Measurements from ENCODE around the gene PPP6C. TPM values are rescaled to one million over a fixed set of nuclear protein-coding genes. Genes with fewer than 3 reads are reported as not detected.
"Not testable (repeated sequence)": the region's sequence is repeated elsewhere in the genome, so short reads cannot be mapped to it uniquely, and the experiment has no call there.

PPP6C gene
- polyA plus RNA-seq (ENCODE audit: insufficient read length in 3 of 3), result 10 to 100 TPM; 53.1 to 64.8 (median 54.4) TPM
- long read RNA-seq, donor 1, full-length matches to known transcripts, result 13 of 28 reads
- long read RNA-seq, donor 1, partial matches to known transcripts, result 15 of 28 reads
- long read RNA-seq, donor 1, other reads (novel, unspliced or antisense), result 0 of 28 reads
- long read RNA-seq, donor 2, full-length matches to known transcripts, result 17 of 17 reads
- long read RNA-seq, donor 2, partial matches to known transcripts, result 0 of 17 reads
- long read RNA-seq, donor 2, other reads (novel, unspliced or antisense), result 0 of 17 reads
- long read RNA-seq, donor 3, full-length matches to known transcripts, result 29 of 29 reads
- long read RNA-seq, donor 3, partial matches to known transcripts, result 0 of 29 reads
- long read RNA-seq, donor 3, other reads (novel, unspliced or antisense), result 0 of 29 reads
- long read RNA-seq, donor 4, full-length matches to known transcripts, result 14 of 14 reads
- long read RNA-seq, donor 4, partial matches to known transcripts, result 0 of 14 reads
- long read RNA-seq, donor 4, other reads (novel, unspliced or antisense), result 0 of 14 reads
- long read RNA-seq, donor 5, result 0 reads
- long read RNA-seq, donor 6, full-length matches to known transcripts, result 14 of 14 reads
- long read RNA-seq, donor 6, partial matches to known transcripts, result 0 of 14 reads
- long read RNA-seq, donor 6, other reads (novel, unspliced or antisense), result 0 of 14 reads
- long read RNA-seq, donor 7, full-length matches to known transcripts, result 8 of 30 reads
- long read RNA-seq, donor 7, partial matches to known transcripts, result 15 of 30 reads
- long read RNA-seq, donor 7, other reads (novel, unspliced or antisense), result 7 of 30 reads
- long read RNA-seq, donor 8, full-length matches to known transcripts, result 23 of 102 reads
- long read RNA-seq, donor 8, partial matches to known transcripts, result 73 of 102 reads
- long read RNA-seq, donor 8, other reads (novel, unspliced or antisense), result 6 of 102 reads
- long read RNA-seq, donor 9, full-length matches to known transcripts, result 18 of 18 reads
- long read RNA-seq, donor 9, partial matches to known transcripts, result 0 of 18 reads
- long read RNA-seq, donor 9, other reads (novel, unspliced or antisense), result 0 of 18 reads
- long read RNA-seq, donor 10, full-length matches to known transcripts, result 19 of 19 reads
- long read RNA-seq, donor 10, partial matches to known transcripts, result 0 of 19 reads
- long read RNA-seq, donor 10, other reads (novel, unspliced or antisense), result 0 of 19 reads
- long read RNA-seq, donor 11, full-length matches to known transcripts, result 14 of 14 reads
- long read RNA-seq, donor 11, partial matches to known transcripts, result 0 of 14 reads
- long read RNA-seq, donor 11, other reads (novel, unspliced or antisense), result 0 of 14 reads
- long read RNA-seq, donor 12, full-length matches to known transcripts, result 6 of 6 reads
- long read RNA-seq, donor 12, partial matches to known transcripts, result 0 of 6 reads
- long read RNA-seq, donor 12, other reads (novel, unspliced or antisense), result 0 of 6 reads
- long read RNA-seq, donor 13, result 0 reads
- long read RNA-seq, donor 14, full-length matches to known transcripts, result 18 of 53 reads
- long read RNA-seq, donor 14, partial matches to known transcripts, result 35 of 53 reads
- long read RNA-seq, donor 14, other reads (novel, unspliced or antisense), result 0 of 53 reads
- long read RNA-seq, donor 15, full-length matches to known transcripts, result 10 of 10 reads
- long read RNA-seq, donor 15, partial matches to known transcripts, result 0 of 10 reads
- long read RNA-seq, donor 15, other reads (novel, unspliced or antisense), result 0 of 10 reads
- long read RNA-seq, donor 16, full-length matches to known transcripts, result 46 of 46 reads
- long read RNA-seq, donor 16, partial matches to known transcripts, result 0 of 46 reads
- long read RNA-seq, donor 16, other reads (novel, unspliced or antisense), result 0 of 46 reads

DNA sequence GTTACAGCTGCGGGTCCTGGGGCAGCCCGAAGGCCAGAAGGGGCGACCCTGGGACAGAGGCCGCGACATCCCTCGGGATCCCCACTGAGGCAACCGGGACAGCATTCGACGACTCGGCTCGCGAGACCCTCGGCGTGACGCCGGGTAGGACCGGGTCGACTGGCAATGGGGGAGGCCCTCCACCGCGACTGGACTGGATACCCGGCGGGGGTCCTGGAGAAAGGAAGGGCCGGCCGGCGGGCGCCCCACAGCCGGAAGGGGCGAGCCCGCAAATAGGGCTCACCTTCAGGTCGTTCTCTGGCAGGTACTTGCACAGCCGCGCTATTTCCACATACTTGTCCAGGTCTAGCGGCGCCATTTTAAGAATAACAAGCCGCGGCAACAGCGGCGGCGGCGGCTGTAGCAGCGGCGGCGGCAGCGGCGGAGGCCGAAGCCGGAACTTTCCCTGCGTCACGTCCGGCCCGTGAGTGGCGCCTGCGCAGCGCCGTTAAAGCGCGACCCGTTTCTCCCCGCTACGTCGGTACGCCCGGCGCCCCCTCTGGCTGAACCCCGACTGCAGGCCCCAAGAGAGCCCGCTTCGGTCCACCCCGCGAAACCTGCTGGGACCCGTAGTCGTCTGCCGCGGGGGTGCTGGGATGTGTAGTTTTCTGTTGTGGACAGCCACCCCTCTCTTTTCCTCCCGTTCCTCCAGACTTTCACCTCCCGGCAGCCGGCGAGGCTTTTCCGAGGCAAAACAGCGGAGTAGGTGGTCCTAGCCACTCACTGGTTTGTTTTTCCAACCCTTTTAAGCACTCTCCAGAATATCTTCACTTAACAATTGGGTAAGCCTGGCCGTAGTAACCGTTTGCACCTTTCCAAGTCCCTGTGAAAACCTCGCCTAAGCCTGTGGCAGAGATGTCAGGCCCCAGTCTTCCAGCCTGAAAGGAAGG lies at the start of gene PPP6C:
Gene PPP6C (minus strand): TSS at position 443 of the 929 bp plus-strand sequence. CDS start 85 bp downstream, at position 358.
- DNase-seq (ENCODE audit: extremely low read depth in 1 of 11, low read depth in 9 of 11, low spot score in 4 of 11), result peak; percentile 84 to 96 (median 94)

DNA sequence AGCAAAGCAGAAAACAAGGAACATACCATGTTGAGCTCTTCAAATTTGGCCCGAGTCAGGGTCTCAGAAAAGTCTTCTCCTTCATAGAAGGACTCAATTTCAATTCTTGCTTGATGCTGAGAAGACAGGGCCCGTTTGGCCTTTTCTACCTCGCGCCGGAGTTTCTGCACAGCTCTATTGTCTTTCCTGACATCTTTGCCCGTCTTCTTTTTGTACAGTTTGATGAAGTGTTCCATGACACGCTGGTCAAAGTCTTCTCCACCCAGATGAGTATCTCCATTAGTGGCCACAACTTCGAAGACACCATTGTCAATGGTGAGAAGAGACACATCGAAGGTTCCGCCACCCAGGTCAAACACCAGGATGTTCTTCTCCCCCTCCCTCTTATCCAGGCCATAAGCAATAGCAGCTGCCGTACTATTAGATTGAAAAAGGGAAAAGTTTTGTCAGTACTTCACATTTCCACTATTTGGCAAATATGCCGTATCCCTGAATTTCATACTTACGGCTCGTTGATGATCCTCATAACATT lies 49.4 kb upstream of the PPP6C start:
- no peak for DNase-seq (ENCODE audit: extremely low read depth in 1 of 11, low read depth in 9 of 11, low spot score in 4 of 11)

DNA sequence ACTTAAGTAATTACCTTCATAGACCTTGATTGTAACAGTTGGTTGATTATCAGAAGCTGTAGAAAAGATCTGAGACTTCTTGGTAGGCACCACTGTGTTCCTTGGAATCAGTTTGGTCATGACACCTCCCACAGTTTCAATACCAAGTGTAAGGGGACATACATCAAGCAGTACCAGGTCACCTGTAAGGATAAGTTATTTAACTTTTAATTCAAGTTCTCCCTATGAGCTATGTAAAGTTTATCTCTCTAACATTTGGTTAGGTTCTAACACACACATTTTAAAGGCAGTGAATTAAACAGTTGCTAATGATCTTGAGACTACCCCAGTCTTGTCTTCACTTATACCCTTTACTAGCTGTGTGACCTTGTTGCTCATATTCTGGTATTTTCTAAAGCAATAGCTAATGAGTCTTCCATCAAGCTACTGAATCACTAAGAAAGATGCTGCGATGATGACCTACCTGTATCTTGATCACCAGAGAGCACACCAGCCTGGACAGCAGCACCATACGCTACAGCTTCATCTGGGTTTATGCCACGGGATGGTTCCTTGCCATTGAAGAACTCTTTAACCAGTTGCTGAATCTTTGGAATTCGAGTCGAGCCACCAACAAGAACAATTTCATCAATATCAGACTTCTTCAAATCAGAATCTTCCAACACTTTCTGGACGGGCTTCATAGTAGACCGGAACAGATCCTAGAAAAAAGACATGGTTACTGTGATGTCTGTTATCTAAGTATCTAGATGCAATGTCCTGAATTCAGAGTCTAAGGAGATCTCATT lies 48.7 kb upstream of the PPP6C start:
- DNase-seq (ENCODE audit: extremely low read depth in 1 of 11, low read depth in 9 of 11, low spot score in 4 of 11), result no peak

DNA sequence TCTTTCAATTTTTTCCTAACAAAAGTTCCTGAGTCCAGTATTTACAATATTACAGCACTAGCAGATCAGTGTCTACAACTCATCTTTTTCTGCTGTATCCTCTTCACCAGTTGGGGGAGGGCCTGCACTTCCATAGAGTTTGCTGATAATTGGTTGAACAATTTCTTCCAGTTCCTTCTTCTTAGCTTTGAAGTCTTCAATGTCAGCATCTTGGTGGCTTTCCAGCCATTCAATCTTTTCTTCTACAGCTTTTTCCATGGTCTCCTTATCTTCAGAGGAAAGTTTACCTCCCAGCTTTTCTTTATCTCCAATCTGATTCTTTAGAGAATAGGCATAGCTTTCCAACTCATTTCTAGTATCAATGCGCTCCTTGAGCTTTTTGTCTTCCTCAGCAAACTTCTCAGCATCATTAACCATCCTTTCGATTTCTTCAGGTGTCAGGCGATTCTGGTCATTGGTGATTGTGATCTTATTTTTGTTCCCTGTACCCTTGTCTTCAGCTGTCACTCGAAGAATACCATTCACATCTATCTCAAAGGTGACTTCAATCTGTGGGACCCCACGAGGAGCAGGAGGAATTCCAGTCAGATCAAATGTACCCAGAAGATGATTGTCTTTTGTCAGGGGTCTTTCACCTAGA lies 47.0 kb upstream of the PPP6C start:
- DNase-seq (ENCODE audit: extremely low read depth in 1 of 11, low read depth in 9 of 11, low spot score in 4 of 11), result not testable (repeated sequence)

DNA sequence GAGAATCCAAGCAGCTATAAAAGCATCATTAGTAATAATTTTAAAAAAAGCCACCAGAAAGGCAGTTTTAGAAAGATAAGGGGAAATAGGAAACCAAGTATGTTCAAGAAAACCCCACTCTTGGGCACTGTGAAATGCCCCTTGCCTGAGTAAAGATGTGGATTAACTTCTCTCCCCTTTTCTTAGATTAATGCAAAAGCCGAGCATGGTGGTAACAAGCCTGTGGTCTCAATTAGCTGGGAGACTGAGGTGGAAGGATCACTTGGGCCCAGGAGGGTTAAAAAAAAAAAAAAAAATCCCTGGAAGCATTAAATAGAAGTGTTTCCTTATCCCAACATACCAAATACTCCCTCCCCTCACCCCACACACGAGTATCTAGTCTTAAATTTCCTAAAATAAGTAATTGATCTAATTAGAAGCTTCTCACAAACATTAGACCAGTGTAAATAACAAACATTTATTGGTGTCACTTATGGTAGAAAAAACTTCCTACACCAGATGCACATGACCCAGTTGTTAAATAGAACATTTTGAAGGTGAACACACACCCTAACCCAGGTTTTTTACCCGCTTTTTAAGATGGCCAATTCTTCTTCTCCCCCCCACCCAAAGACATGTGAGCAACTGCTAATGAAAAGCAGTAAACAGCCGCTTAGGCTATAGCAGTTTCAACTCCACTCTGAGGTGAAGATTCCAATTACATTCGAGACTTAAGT lies 46.4 kb upstream of the PPP6C start:
- DNase-seq (ENCODE audit: extremely low read depth in 1 of 11, low read depth in 9 of 11, low spot score in 4 of 11), result no peak

DNA sequence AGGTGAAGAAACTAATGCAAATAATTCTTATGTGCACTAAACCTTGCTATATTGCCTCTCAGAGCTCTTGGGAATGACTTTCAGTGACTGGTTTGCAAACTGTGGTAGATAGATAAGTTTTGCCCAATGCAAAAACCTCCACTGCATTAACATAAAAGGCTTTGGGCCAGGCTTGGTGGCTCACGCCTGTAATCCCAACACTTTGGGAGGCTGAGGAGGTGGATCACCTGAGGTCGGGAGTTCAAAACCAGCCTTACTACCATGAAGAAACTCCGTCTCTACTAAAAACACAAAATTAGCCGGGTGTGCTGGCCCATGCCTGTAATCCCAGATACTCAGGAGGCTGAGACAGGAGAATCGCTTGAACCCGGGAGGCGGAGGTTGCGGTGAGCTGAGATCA lies 44.5 kb upstream of the PPP6C start:
- DNase-seq (ENCODE audit: extremely low read depth in 1 of 11, low read depth in 9 of 11, low spot score in 4 of 11), result not testable (repeated sequence)

DNA sequence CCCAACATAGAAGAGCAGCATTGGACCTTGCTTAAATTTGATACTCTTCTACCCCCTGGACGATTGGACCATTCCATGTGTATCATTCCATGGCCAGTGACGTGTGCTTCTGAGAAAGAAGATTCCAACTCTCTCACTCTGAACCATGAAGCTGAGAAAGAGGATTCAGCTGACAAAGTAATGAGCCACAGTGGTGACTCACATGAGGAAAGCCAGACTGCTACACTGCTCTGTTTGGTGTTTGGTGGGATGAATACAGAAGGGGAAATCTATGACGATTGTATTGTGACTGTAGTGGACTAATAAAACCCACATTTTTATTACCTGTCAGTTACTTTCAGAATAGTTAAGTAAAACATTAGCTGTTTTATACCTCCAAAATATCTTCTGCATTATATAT lies 44.1 kb upstream of the PPP6C start:
- no peak for DNase-seq (ENCODE audit: extremely low read depth in 1 of 11, low read depth in 9 of 11, low spot score in 4 of 11)

DNA sequence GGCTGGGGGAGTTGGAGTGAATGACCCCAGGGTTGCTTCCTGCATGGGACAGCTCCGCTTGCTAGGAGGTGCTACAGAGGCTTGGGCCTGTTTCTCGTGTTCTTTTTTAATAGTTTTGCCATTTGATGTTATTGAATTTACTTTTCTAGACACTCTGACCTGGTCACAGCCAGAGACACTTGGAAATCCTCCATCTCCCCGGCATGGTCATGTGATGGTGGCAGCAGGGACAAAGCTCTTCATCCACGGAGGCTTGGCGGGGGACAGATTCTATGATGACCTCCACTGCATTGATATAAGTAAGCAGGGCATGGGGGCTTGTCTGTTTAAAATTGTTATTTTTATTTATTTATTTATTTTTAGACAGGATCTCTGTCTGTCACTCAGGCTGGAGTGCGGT lies 38.2 kb upstream of the PPP6C start:
- DNase-seq (ENCODE audit: extremely low read depth in 1 of 11, low read depth in 9 of 11, low spot score in 4 of 11), result no peak

DNA sequence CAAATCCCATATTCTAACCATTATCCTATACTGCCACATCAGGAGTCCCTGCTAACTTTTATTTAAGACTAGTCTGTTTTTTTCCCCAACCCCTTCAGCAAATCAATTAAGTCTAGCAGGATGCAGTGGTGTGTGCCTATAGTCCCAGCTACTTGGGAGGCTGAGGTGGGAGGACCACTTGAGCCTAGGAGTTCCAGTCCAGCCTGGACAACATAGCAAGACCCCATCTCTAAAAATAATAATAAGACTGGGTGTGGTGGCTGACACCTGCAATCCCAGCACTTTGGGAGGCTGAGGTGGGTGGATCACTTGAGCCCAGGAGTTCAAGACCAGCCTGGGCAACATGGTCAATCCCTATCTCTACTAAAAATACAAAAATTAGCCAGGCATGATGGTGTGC lies 35.3 kb upstream of the PPP6C start:
- not testable (repeated sequence) for DNase-seq (ENCODE audit: extremely low read depth in 1 of 11, low read depth in 9 of 11, low spot score in 4 of 11)

DNA sequence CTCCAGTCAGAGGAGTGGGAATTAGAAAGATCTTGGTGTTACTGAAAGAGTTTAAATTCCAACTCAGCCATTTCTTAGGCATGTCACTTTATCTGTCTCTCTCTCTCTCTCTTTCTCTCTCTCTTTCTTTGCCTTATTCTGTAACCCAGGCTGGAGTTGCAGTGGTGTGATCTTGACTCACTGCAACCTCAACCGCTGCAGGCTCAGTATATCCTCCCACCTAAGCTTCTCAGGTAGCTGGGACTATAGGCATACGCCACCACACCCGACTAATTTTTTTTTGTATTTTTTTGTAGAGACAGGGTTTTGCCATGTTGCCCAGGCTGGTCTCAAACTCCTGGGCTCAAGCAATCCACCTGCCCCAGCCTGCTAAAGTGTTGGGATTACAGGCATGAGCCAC lies 29.0 kb upstream of the PPP6C start:
- no peak for DNase-seq (ENCODE audit: extremely low read depth in 1 of 11, low read depth in 9 of 11, low spot score in 4 of 11)

DNA sequence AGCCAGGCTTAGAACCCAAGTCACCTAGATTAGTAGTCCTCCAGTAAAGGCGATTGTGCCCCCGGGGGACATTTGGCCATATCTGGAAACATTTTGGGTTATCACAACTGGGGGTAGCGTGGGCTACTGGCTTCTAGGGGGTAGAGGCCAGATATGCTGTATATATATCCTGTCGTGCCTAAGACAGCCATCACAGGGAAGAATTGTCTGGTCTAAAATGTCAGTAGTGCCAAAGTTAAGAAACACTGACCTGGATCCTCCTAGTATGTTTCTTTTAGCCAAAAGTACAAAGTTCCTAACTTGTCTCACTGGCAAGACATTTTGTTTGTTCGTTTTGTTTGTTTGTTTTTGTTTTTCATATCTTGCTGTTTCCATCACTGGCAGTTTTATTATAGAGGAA lies 24.6 kb upstream of the PPP6C start:
- no peak for DNase-seq (ENCODE audit: extremely low read depth in 1 of 11, low read depth in 9 of 11, low spot score in 4 of 11)

DNA sequence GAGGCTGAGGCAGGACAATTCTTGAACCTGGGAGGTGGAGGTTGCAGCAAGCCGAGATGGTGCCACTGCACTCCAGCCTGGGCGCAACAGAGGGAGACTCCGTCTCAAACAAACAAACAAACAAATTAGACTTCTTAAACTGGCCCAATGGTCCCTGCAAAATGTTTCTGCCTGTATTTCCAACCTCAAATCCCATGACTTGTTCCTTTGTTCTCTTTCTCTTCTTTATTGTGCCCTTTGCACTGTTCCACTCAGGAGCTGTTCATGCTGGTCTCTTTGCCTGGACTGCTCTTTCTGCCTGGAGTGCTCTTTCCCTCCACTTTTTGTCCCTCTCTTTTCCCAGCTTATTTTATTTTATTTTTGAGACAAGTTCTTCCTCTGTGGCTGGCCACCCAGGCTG lies 14.9 kb upstream of the PPP6C start:
- DNase-seq (ENCODE audit: extremely low read depth in 1 of 11, low read depth in 9 of 11, low spot score in 4 of 11), result no peak

DNA sequence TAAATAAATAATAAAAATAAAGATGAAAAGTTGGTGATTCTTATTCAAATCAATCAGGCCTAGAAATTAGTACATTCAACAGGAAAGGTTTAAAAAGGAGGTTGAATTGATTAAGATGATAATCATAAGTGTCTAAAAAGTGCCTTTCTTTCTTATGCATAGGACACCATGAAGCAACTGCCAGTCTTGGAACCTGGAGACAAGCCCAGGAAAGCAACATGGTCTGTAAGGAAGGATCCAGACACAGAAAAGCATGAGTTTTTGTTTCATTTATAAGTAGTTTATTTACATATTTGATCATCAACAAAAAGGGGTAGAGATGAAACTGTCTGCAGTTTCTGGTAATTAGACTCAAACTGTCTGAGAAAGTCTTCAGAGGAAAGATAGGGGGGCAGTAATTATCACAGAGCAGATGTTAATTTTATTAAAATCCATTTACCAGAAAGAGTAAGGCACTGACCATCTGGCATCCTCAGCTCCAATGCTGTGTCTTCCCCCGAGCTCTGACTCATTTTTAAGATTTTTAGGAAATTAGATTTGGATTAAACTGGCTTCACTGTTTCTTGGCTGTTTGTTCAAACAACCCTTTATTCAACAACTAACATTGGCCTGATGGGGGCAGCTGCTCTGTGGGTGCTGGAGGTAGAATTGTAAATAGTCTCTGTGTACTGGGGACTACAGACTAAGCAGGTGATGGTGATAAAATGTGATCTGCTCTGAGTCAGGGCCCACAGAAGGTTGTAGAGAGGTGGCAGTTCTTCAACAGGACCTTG lies 13.4 kb upstream of the PPP6C start:
- DNase-seq (ENCODE audit: extremely low read depth in 1 of 11, low read depth in 9 of 11, low spot score in 4 of 11), result no peak
